WTC11 (cell line): Measurements from ENCODE around the gene WDR46. TPM values are rescaled to one million over a fixed set of nuclear protein-coding genes. Genes with fewer than 3 reads are reported as not detected.
A peak's percentile ranks its signal among the peaks of the same experiment; 100 is the strongest.

Experiments used
- AR ChIP-seq: fragments of 250-450 bp; sonication (Bioruptor Pico); IDR thresholded peaks from 2 replicates; pipeline ENCODE4 v1.9.0; 2021; ENCODE audit warnings: mild to moderate bottlenecking
- CREB1 ChIP-seq: sonication (generic); formaldehyde crosslinking; IDR thresholded peaks from 2 replicates; pipeline ENCODE4 v1.8.0; 2023; ENCODE audit warnings: mild to moderate bottlenecking, missing genetic modification reagents
- HMGXB4 ChIP-seq: sonication (generic); formaldehyde crosslinking; IDR thresholded peaks from 2 replicates; pipeline ENCODE4 v1.8.1; 2023; ENCODE audit warnings: mild to moderate bottlenecking, moderate library complexity, missing genetic modification reagents
- KAT7 ChIP-seq: sonication (generic); formaldehyde crosslinking; IDR thresholded peaks from 2 replicates; pipeline ENCODE4 v1.8.1; 2023; ENCODE audit warnings: missing genetic modification reagents, mild to moderate bottlenecking, borderline replicate concordance
- NR3C1 ChIP-seq: sonication (generic); formaldehyde crosslinking; conservative IDR thresholded peaks from 2 replicates; pipeline ENCODE4 v1.8.1; 2023; ENCODE audit warnings: low read depth, mild to moderate bottlenecking, missing genetic modification reagents
- STAT6 ChIP-seq: sonication (generic); formaldehyde crosslinking; conservative IDR thresholded peaks from 2 replicates; pipeline ENCODE4 v1.8.1; 2023; ENCODE audit warnings: mild to moderate bottlenecking, low read depth, missing genetic modification reagents, moderate library complexity
- TEAD4 ChIP-seq: sonication (generic); formaldehyde crosslinking; IDR thresholded peaks from 2 replicates; pipeline ENCODE4 v1.8.0; 2022; ENCODE audit warnings: mild to moderate bottlenecking, missing genetic modification reagents
- USF1 ChIP-seq: sonication (generic); formaldehyde crosslinking; IDR thresholded peaks from 2 replicates; pipeline ENCODE4 v1.8.0; 2022; ENCODE audit warnings: mild to moderate bottlenecking, missing genetic modification reagents
- ZBTB21 ChIP-seq: sonication (generic); formaldehyde crosslinking; IDR thresholded peaks from 2 replicates; pipeline ENCODE4 v1.8.1; 2023; ENCODE audit warnings: mild to moderate bottlenecking, missing genetic modification reagents, borderline replicate concordance
- ZNF232 ChIP-seq: sonication (generic); formaldehyde crosslinking; IDR thresholded peaks from 2 replicates; pipeline ENCODE4 v1.8.0; 2022; ENCODE audit warnings: mild to moderate bottlenecking, missing genetic modification reagents
- ZNF425 ChIP-seq: fragments of 250-450 bp; sonication (Bioruptor Pico); conservative IDR thresholded peaks from 2 replicates; pipeline ENCODE4 v1.9.0; 2021; ENCODE audit warnings: mild to moderate bottlenecking
- ZNF512 ChIP-seq: sonication (generic); formaldehyde crosslinking; IDR thresholded peaks from 2 replicates; pipeline ENCODE4 v1.8.1; 2022; ENCODE audit warnings: missing genetic modification reagents, borderline replicate concordance
- total RNA-seq: library from RNA; stranded (reverse); gene quantifications from 3 replicates; pipeline ENCODE4 v1.2.3, GENCODE V29; 2021
- TF ChIP-seq, protein P1 (sequence below): sonication (generic); formaldehyde crosslinking; IDR thresholded peaks from 2 replicates; pipeline ENCODE4 v1.8.1; 2023; ENCODE audit warnings: mild to moderate bottlenecking, missing genetic modification reagents
- TF ChIP-seq, protein P2 (sequence below): sonication (generic); formaldehyde crosslinking; IDR thresholded peaks from 2 replicates; pipeline ENCODE4 v1.8.1; 2022; ENCODE audit warnings: mild to moderate bottlenecking, missing genetic modification reagents, moderate library complexity, borderline replicate concordance
- TF ChIP-seq, protein P3 (sequence below): fragments of 200-600 bp; IDR thresholded peaks from 2 replicates; pipeline ENCODE4 v1.8.0; 2022; ENCODE audit warnings: antibody characterized with exemption
- TF ChIP-seq, protein P4 (sequence below): sonication (generic); formaldehyde crosslinking; IDR thresholded peaks from 2 replicates; pipeline ENCODE4 v1.8.0; 2023; ENCODE audit warnings: mild to moderate bottlenecking, missing genetic modification reagents

Gene WDR46
- total RNA-seq, 1 experiment from 2014 or later: 94.5 TPM

DNA sequence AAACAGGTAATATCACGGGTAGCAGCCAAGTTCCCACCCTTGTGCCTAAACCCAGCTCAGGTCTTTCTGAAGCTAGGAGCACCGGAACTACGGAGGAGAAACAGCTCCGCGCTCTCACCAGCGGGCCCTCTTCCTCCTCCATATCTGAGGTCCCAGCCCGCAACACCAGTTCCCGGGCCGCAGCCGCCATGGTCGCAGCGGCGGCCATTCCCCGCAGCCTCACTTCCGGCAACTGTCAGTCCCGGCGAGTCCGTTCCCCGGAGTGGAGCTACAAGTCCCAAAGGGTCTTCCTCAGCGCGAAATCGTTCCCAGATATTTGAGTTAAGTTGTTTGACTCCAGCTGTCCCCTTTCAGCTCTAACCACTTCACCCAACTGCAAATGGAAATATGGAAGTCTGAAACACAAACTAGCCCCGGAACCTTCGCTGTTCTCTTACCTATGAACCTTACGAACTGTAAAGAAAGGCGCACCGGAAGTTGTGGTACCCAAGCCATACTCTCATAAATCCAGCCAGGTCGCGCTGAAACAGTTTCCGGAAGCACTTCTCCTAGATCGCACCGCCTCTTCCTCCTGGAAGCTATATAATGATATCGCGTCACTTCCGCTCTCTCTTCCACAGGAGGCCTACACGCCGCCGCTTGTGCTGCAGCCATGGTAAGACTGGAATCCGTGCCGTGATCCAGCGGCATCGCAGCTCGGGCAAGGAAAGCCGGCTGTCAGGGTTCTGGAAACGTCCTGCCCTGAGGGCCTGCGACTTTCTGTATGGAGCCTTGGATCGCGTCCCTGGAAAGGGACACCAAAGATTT is 17.4 kb downstream of the WDR46 start, which contains the start of the genes RPS18 and VPS52 (continued):
- TF ChIP-seq, protein P1, sequence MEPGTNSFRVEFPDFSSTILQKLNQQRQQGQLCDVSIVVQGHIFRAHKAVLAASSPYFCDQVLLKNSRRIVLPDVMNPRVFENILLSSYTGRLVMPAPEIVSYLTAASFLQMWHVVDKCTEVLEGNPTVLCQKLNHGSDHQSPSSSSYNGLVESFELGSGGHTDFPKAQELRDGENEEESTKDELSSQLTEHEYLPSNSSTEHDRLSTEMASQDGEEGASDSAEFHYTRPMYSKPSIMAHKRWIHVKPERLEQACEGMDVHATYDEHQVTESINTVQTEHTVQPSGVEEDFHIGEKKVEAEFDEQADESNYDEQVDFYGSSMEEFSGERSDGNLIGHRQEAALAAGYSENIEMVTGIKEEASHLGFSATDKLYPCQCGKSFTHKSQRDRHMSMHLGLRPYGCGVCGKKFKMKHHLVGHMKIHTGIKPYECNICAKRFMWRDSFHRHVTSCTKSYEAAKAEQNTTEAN: 0 out of 2 replicates have a peak, but pooled peaks have one; percentile 42
- TF ChIP-seq KAT7 (CRISPR knock-in tag) (no peak; the same call in 1 of the 2 replicates), HMGXB4 (no peak; the same call in 1 of the 2 replicates), TEAD4 (CRISPR knock-in tag) (no peak), CREB1 (no peak), AR (CRISPR knock-in tag) (no peak; the same call in 1 of the 2 replicates), ZNF425 (CRISPR knock-in tag) (no peak), ZBTB21 (CRISPR knock-in tag) (no peak), STAT6 (CRISPR knock-in tag) (no peak), USF1 (CRISPR knock-in tag) (peak; percentile 49; the same call in 1 of the 2 replicates), ZNF512 (CRISPR knock-in tag) (no peak), NR3C1 (CRISPR knock-in tag) (no peak), ZNF232 (peak; percentile 68; the same call in 1 of the 2 replicates)
- TF ChIP-seq, protein P2, sequence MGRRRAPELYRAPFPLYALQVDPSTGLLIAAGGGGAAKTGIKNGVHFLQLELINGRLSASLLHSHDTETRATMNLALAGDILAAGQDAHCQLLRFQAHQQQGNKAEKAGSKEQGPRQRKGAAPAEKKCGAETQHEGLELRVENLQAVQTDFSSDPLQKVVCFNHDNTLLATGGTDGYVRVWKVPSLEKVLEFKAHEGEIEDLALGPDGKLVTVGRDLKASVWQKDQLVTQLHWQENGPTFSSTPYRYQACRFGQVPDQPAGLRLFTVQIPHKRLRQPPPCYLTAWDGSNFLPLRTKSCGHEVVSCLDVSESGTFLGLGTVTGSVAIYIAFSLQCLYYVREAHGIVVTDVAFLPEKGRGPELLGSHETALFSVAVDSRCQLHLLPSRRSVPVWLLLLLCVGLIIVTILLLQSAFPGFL (CRISPR knock-in tag): no peak
- TF ChIP-seq, protein P3, sequence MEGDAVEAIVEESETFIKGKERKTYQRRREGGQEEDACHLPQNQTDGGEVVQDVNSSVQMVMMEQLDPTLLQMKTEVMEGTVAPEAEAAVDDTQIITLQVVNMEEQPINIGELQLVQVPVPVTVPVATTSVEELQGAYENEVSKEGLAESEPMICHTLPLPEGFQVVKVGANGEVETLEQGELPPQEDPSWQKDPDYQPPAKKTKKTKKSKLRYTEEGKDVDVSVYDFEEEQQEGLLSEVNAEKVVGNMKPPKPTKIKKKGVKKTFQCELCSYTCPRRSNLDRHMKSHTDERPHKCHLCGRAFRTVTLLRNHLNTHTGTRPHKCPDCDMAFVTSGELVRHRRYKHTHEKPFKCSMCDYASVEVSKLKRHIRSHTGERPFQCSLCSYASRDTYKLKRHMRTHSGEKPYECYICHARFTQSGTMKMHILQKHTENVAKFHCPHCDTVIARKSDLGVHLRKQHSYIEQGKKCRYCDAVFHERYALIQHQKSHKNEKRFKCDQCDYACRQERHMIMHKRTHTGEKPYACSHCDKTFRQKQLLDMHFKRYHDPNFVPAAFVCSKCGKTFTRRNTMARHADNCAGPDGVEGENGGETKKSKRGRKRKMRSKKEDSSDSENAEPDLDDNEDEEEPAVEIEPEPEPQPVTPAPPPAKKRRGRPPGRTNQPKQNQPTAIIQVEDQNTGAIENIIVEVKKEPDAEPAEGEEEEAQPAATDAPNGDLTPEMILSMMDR: no peak
- TF ChIP-seq, protein P4, sequence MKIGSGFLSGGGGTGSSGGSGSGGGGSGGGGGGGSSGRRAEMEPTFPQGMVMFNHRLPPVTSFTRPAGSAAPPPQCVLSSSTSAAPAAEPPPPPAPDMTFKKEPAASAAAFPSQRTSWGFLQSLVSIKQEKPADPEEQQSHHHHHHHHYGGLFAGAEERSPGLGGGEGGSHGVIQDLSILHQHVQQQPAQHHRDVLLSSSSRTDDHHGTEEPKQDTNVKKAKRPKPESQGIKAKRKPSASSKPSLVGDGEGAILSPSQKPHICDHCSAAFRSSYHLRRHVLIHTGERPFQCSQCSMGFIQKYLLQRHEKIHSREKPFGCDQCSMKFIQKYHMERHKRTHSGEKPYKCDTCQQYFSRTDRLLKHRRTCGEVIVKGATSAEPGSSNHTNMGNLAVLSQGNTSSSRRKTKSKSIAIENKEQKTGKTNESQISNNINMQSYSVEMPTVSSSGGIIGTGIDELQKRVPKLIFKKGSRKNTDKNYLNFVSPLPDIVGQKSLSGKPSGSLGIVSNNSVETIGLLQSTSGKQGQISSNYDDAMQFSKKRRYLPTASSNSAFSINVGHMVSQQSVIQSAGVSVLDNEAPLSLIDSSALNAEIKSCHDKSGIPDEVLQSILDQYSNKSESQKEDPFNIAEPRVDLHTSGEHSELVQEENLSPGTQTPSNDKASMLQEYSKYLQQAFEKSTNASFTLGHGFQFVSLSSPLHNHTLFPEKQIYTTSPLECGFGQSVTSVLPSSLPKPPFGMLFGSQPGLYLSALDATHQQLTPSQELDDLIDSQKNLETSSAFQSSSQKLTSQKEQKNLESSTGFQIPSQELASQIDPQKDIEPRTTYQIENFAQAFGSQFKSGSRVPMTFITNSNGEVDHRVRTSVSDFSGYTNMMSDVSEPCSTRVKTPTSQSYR (CRISPR knock-in tag): no peak
